Uterus (tissue), 2 donors: ENCODE data around the gene TBX2.

Source experiments
- CTCF ChIP-seq, 4 experiments: fragments of 200-600 bp in 2 of 4; fragments of 450-650 bp in 2 of 4; sonication (generic) in 2 of 4; IDR thresholded peaks; one replicate each; pipeline ENCODE4 v1.5.1; 2016 to 2019; ENCODE audit warnings: antibody characterized with exemption in 4 of 4, mild to moderate bottlenecking in 2 of 4, moderate library complexity in 1 of 4
- POLR2A ChIP-seq, 2 donors: fragments of 450-650 bp; IDR thresholded peaks; one replicate each; pipeline ENCODE4 v1.6.1; 2016; ENCODE audit warnings: antibody characterized with exemption in 2 of 2, mild to moderate bottlenecking in 1 of 2, moderate library complexity in 1 of 2

GRCh38 chr17:61457226-61457983 lies 57.8 kb downstream of the TBX2 start:
- TF ChIP-seq POLR2A (IDR thresholded peaks at IDR 0.05) (no peak), CTCF (IDR thresholded peaks at IDR 0.05) (no peak)
